Right lung (tissue), 10 donors: ENCODE data around the gene GOLGA8N. TPM values are rescaled to one million over a fixed set of nuclear protein-coding genes. Genes with fewer than 3 reads are reported as not detected.
"Not testable (repeated sequence)": the region's sequence is repeated elsewhere in the genome, so short reads cannot be mapped to it uniquely, and the experiment has no call there.

Source experiments
- DNase-seq, 2 donors: peaks; one replicate each; pipeline ENCODE4 v3.0.0-alpha.2; 2013
- long read RNA-seq, 8 donors: transcript quantifications; one replicate each; lab custom pipeline, GENCODE V29; 2026
- polyA plus RNA-seq, 5 donors: library from polyadenylated mRNA; unstranded; fragments of 120-200 nt; gene quantifications; one replicate each; pipeline versions ENCODE4 v1.2.1 to v1.2.3, GENCODE V29; 2013; ENCODE audit warnings: inconsistent platforms in 1 of 5, low replicate concordance in 1 of 5; ENCODE audit not compliant: insufficient read length in 5 of 5, insufficient read depth in 1 of 5

The GOLGA8N gene
- 10 to 100 TPM; 23.0 to 38.7 (median 31.3) TPM for polyA plus RNA-seq
- long read RNA-seq, donor 1, partial matches to known transcripts: 0 of 1 reads
- long read RNA-seq, donor 1, other reads (novel, unspliced or antisense): 0 of 1 reads
- long read RNA-seq, donor 2: 0 reads
- long read RNA-seq, donor 3: 0 reads
- long read RNA-seq, donor 4: 0 reads
- long read RNA-seq, donor 5: 0 reads
- long read RNA-seq, donor 6, partial matches to known transcripts: 0 of 12 reads
- long read RNA-seq, donor 6, other reads (novel, unspliced or antisense): 12 of 12 reads
- long read RNA-seq, donor 7: 0 reads
- long read RNA-seq, donor 8, partial matches to known transcripts: 0 of 1 reads
- long read RNA-seq, donor 8, other reads (novel, unspliced or antisense): 0 of 1 reads

DNA sequence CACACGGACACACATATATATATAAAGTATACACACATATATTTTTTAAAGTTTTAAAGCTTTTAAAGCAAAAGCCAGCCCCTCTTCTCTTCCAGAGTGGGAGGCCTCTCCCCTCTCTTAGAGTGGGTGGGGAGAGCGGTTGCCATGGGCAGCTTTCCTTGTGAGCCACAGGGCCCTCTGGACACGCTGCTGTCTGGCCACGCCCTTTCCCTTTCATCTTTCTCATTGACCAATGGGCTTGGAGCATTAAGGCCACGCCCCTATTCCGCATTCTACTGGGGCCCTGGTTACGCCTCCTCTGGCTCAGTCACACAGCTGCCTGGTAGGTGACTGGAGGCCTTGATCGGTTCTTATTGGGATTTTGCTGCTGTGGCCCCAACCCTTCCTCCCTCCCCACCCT lies at the start of gene GOLGA8N:
TSS of gene GOLGA8N (plus strand) at position 306 of the 400 bp plus-strand sequence.
- not testable (repeated sequence) for DNase-seq

DNA sequence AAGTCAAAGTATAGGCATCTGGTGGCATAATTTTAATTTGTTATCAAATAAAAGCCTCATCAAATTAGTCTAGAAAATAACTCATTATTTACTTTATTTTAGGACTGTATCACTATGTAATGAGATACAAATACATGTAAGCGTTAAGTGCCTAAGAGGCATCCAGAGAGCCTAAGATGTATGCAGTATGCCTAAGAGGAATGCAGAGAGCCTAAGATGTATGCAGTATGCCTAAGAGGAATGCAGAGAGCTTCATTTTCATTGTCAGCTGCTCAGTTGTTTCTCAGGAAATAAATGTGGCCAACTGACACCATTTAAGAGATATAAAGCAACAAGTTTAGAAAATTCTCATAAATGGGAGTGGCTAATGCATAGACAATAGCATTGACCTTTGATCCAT lies 49.8 kb upstream of the GOLGA8N start:
- not testable (repeated sequence) for DNase-seq

DNA sequence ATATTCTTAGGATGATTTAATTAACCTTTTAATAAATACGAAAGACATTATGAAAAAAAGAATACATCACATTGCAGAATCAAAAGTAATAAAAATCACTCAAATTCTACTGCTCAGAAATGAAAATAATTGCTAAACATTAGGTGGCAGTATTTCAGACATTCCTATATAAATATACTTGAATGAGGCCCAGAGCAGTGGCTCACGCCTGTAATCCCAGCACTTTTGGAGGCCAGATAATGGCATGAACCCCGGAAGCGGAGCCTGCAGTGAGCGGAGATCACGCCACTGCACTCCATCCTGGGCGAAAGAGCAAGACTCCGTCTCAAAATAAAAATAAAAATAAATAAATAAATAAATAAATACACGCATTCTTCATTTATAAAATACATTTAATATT lies 48.1 kb upstream of the GOLGA8N start:
- not testable (repeated sequence) for DNase-seq

GRCh38 chr15:32554587-32554986 lies 38.7 kb upstream of the GOLGA8N start:
- DNase-seq: not testable (repeated sequence)

DNA sequence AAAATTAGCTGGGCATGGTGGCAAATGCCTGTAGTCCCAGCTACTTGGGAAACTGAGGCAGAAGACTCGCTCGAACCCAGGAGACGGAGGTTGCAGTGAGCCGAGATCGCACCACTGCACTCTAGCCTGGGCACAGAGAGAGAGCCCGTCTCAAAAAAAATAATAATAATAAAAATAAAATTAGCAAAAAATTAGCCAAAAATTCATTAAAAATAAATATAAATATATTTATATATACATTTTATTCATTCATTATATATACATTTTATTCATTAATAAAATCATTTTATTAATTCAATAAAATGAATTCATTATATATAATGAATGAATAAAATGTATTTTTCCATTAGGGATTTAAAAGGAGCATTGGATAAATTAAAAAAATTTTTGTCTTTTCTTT lies 31.1 kb upstream of the GOLGA8N start:
- not testable (repeated sequence) for DNase-seq

GRCh38 chr15:32568988-32569387 lies 24.3 kb upstream of the GOLGA8N start:
- not testable (repeated sequence) for DNase-seq

DNA sequence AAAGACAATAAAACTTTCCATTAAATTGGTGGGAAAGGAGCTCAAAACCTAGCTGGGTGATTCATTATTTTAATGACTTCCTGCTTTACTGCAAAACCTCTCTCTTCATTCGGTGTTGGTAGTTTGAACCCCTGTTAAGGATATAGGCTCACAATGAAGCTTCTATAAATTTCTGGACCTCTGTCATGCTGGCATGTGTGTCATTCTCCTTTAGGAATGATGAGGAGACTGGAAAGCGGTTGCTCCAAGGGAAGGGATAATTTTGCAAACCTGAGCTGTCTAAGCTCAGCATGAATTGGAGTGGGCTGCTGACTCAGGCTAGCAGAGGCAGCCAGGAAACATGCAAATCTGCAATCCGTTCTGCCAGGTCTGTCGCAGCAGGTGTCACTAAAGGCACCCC lies 14.8 kb upstream of the GOLGA8N start:
- DNase-seq: not testable (repeated sequence)

- DNase-seq: not testable (repeated sequence)
Observed at GRCh38 chr15:32585844-32586243, 7.4 kb upstream of the GOLGA8N start.

DNA sequence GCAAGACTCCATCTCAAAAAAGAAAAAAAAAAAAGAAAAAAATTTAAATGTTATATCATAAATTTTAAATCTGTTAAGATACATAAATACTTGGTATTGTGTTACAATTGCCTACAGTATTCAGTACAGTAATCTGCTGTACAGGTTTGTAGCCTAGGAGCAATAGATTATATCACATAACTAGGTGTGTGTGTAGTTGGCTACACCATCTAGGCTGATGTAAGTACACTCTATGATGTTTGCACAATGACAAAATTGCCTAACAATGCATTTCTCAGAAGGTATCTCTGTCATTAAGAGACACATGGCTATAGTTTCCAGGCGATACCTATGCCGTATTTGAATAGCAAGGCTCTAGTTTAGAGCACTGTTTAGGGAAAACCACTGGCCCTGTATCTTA lies 16.3 kb downstream of the GOLGA8N start:
- DNase-seq: not testable (repeated sequence)

- DNase-seq: not testable (repeated sequence)
Observed at GRCh38 chr15:32610719-32611118, 17.5 kb downstream of the GOLGA8N start.

- DNase-seq: not testable (repeated sequence)
Observed at GRCh38 chr15:32614712-32615050, 21.4 kb downstream of the GOLGA8N start.

DNA sequence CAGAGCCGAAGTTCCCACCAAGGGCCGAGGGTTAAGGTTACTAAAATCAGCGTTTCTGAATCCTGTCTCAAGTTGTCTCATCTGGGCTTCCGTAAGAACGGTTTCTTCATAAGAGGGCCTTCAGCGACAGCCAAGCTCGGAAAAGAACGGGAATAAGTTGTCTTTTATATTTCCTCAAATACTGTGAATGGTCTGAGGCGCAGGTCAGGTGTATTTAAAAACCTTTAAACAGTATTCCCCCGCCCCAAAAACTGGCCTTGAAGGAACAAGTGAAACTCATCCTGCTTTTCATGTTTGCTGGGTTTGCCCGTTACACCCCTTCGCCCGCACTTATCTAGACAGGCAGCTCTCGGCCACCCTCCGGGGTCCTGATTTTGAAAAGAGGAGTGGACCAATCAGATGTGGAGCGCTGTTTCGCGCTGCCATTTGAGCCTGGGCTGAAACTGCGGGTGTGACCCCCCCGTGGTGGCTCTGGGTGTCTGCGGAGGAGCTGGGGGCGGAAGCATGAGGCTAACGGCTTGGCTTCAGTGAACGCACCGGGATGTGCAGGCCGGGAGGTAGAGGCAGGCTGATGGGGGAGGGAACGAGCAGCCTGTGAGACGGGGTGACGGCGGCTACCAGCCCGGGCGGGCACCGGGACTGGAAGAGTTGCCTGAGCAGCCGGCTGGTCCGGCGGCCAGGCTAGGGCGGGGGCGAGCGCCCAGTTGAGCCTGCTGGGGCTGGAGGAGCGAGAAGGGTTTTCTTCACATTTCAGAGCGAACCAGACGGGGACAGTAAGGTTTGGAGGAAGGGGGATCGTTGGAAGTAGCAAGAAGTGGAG lies 22.0 kb downstream of the GOLGA8N start, which contains the start of gene ARHGAP11A:
TSS of gene ARHGAP11A (plus strand) at position 454 of the 820 bp plus-strand sequence. CDS start 708 bp downstream, outside the sequence.
- peak; percentile 90 to 93 for DNase-seq

- peak in 1 of 2 donors; percentile 4 for DNase-seq
Observed at GRCh38 chr15:32615871-32616426, 22.7 kb downstream of the GOLGA8N start.

GRCh38 chr15:32636410-32636809 lies 43.2 kb downstream of the GOLGA8N start:
- no peak for DNase-seq

- no peak for DNase-seq
Observed at GRCh38 chr15:32636908-32637567, 43.8 kb downstream of the GOLGA8N start.

- DNase-seq: no peak
Observed at GRCh38 chr15:32637704-32638103, 44.4 kb downstream of the GOLGA8N start.

DNA sequence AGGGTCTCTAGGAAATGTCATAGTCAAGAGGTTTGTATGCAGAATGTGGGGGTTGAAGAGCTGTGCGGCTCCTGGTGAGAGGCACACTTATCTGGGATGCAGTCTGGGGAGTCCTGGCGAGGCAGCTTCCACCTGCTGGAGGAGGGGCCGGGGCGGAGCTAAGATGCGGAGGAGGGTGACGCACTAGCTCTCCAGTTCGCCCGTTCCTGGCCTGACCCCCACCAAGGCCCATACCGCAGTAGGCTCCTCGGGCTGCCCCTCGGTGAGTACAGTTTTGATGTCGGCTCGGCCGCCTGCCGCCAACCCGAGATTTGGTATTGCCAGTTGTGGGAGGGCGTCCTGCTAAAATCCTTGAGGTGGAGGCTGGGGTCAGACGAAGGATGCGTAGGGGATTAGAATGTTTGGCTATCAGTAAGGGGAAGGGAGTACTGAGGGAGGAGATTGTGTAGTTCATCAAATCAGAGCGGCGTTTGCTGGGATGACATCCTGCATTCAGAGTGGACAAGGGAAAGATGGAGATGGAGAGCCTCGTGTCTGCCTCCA lies 48.3 kb downstream of the GOLGA8N start, which contains the start of gene SCG5:
TSS of gene SCG5 (plus strand) at position 194 of the 543 bp plus-strand sequence. CDS start 1,883 bp downstream, outside the sequence.
- DNase-seq: peak; percentile 24 to 29

- no peak for DNase-seq
Observed at GRCh38 chr15:32642667-32643435, 49.6 kb downstream of the GOLGA8N start.

GRCh38 chr15:32643907-32644445 lies 50.7 kb downstream of the GOLGA8N start:
- no peak for DNase-seq

DNA sequence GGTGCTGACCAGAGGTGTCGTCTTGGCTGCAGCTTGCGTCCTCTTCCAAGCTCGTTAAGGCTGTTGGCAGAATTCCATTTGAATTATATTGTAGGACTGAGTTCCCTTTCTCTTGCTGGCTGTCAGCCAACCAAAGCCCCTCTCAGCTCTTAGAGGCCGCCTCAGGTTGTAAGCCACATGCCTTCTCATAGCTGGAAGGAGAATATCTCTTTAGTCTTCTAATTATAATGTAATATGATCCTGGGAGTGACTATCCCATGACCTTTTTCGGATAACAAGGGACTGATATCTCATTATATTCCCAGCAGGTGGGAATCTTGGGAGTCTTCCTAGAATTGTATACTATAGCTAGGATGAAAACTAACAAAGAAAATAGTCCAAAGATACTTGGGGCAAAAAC lies 53.0 kb downstream of the GOLGA8N start:
- DNase-seq: no peak
